ENCODE measurements around the gene BCL2L15. TPM values are rescaled to one million over a fixed set of nuclear protein-coding genes. Genes with fewer than 3 reads are reported as not detected.
A peak's percentile ranks its signal among the peaks of the same experiment; 100 is the strongest.

BCL2L15 gene
- polyA plus RNA-seq, 1 experiment, result 0.02 TPM

GRCh38 chr1:113928941-113929749 lies 41.8 kb upstream of the BCL2L15 start, which contains the start of gene HIPK1:
HIPK1 (plus strand) TSS chr1:113929324.
- ChIA-PET POLR2A (interaction anchor here (0.6 to 1.8 kb wide), 2 partner anchors 24 to 613 kb away, joined by 4 to 5 read pairs; partner anchors contain the start of genes AP4B1 and DCLRE1B), CTCF (interaction anchor here (0.6 to 4.8 kb wide), 16 partner anchors 9 to 946 kb away, joined by 3 to 26 read pairs (median 3); partner anchors contain the start of genes AP4B1, DCLRE1B, LRIG2 and OLFML3)
- Histone ChIP-seq H3K27me3 (ENCODE audit: control insufficient read depth, insufficient read depth, low read length) (no peaks in the 10 kb centered on the region), H3K36me3 (ENCODE audit: control insufficient read depth, insufficient read depth, low read length) (no peaks in the 10 kb centered on the region), H3K4me3 (ENCODE audit: low read depth, low read length) (peak within 1 kb of the TSS; percentile 70)
- DNase-seq (ENCODE audit: low read depth), result no peak
- no peak for TF ChIP-seq CTCF (IDR thresholded peaks at IDR 0.05; ENCODE audit: insufficient read depth, low read depth, low read length)

GRCh38 chr1:113928187-113928930 lies 41.0 kb upstream of the BCL2L15 start:
- H3K4me3 ChIP-seq (ENCODE audit: low read depth, low read length), result peak overlapping the region; percentile 70
- no peak for TF ChIP-seq CTCF (IDR thresholded peaks at IDR 0.05; ENCODE audit: insufficient read depth, low read depth, low read length)
- no peaks in the 10 kb centered on the region for H3K36me3 ChIP-seq (ENCODE audit: control insufficient read depth, insufficient read depth, low read length)
- POLR2A ChIA-PET, result interaction anchor here (1.8 kb wide), 1 partner anchor 23 kb away, joined by 5 read pairs; the partner anchor contains the start of genes AP4B1 and DCLRE1B
- DNase-seq (ENCODE audit: low read depth), result no peak
- CTCF ChIA-PET, result interaction anchor here (0.7 to 4.8 kb wide), 11 partner anchors 8 to 856 kb away, joined by 3 to 26 read pairs (median 4); partner anchors contain the start of genes AP4B1, DCLRE1B, LRIG2 and OLFML3
- peaks cover 2% of the 10 kb centered on the region; the same call in 1 of the 2 replicates for H3K27me3 ChIP-seq (ENCODE audit: control insufficient read depth, insufficient read depth, low read length)

GRCh38 chr1:113924473-113924872 lies 37.1 kb upstream of the BCL2L15 start:
- CTCF ChIA-PET, result no interaction called here

GRCh38 chr1:113922957-113923356 lies 35.6 kb upstream of the BCL2L15 start:
- CTCF ChIA-PET, result no interaction called here
- POLR2A ChIA-PET, result no interaction called here
- TF ChIP-seq CTCF (IDR thresholded peaks at IDR 0.05; ENCODE audit: insufficient read depth, low read depth, low read length), result no peak

More at GRCh38 chr1:113924473-113924872, 37.1 kb upstream of the BCL2L15 start:
- POLR2A ChIA-PET, result no interaction called here
- H3K4me3 ChIP-seq (ENCODE audit: low read depth, low read length), result no peak overlapping the region
- no peak for DNase-seq (ENCODE audit: low read depth)
- no peak for TF ChIP-seq CTCF (IDR thresholded peaks at IDR 0.05; ENCODE audit: insufficient read depth, low read depth, low read length)
- H3K27me3 ChIP-seq (ENCODE audit: control insufficient read depth, insufficient read depth, low read length), result peaks cover 5% of the 10 kb centered on the region
- H3K36me3 ChIP-seq (ENCODE audit: control insufficient read depth, insufficient read depth, low read length), result no peaks in the 10 kb centered on the region

More at GRCh38 chr1:113922957-113923356, 35.6 kb upstream of the BCL2L15 start:
- Histone ChIP-seq H3K27me3 (ENCODE audit: control insufficient read depth, insufficient read depth, low read length) (peaks cover 5% of the 10 kb centered on the region), H3K36me3 (ENCODE audit: control insufficient read depth, insufficient read depth, low read length) (no peaks in the 10 kb centered on the region), H3K4me3 (ENCODE audit: low read depth, low read length) (no peak overlapping the region)
- DNase-seq (ENCODE audit: low read depth), result no peak

Data from BJ (cell line).